GM18505 (cell line): ENCODE data around the gene KRTAP4-9.
"Not testable (repeated sequence)": the region's sequence is repeated elsewhere in the genome, so short reads cannot be mapped to it uniquely, and the experiment has no call there.

Source experiments
- ATAC-seq: cut with Tn5 transposase; IDR thresholded peaks from one replicate; pipeline ENCODE4 v1.9.1; 2021; ENCODE audit not compliant: unreplicated experiment
- POLR2A ChIP-seq: IDR thresholded peaks from 4 replicates; pipeline ENCODE4 v1.6.1; 2011; ENCODE audit warnings: borderline replicate concordance; ENCODE audit not compliant: insufficient read depth, insufficient read length; ENCODE audit errors: extremely low read depth

KRTAP4-9 gene

DNA sequence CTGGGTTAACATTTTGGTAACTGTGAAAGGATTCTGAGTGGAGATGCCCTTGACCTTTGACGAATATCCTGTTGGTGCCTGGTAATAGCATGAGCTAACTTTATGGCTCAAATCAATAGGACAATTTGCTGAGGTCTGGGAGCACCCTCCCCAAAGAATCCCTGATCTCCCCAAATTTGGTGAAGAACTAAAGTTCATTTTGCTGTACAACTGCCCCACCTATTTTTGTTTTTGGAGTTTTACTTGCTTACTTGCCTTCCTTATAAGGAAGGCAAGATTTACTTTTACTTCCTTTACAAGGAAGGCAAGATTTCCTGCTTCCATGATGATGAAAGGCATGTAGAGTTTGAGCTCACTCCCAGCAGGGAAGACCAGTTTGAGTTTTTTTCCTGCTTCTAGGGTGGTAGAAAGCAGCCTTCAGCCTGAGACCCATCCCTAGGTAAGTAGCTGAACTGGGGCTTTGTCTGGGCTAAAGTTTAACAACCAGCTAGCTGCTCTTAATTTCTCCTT lies 2.8 kb downstream of the KRTAP4-9 start:
- no peak for TF ChIP-seq POLR2A
- no peak for ATAC-seq

DNA sequence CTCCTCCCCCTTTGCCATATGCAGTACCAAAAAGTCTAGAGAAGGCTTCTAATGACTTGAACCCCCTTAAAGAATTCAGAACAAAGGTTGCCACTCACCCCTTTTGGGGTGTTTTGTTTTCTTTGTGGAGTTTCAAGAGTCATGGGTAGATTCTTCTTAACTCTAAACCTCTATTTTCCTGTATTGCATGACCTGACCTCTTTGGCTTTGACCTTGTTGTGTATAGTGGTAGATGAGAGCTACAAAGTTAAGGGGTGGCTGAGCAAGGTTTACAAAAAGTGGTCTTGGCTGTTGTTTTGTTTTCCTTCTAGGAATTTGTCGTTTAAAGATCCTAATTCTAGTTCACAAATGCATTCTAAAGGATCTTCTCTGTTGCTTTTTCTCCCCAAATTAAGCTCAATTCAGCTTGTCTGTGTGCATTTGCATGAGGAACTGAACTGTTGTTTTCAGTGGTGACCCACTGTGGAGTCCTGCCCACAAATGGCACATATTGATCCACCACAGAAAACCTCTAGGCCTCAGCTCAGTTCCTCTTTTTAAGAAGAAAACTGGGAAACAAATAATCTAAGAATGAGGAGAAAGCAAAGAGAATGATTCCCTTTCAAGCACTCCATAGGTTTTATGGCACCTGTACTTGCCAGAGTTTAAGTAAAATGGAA lies 3.7 kb downstream of the KRTAP4-9 start:
- ATAC-seq: not testable (repeated sequence)

- no peak for ATAC-seq
- TF ChIP-seq POLR2A: no peak
Observed at GRCh38 chr17:41111151-41111885, 6.1 kb downstream of the KRTAP4-9 start.

DNA sequence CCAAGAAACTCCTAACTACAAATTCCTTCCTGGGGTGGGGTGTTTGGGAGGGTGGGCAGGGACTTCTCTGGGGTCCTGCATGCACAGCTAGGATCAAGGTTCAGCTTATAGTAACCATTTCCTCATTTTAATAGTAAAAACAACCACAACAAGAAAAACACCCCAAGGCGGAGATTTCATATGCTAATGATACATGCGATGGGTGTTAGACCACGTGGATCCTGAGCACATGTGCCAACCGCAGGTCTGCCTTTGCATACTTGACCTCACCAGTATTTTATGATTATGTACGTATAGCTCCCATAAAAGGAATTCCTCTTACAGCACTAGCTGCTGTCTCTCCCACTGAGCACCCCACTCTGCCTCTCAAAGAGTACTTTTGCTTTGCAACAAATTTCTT lies 11.1 kb downstream of the KRTAP4-9 start:
- no peak for TF ChIP-seq POLR2A
- no peak for ATAC-seq

GRCh38 chr17:41117846-41118386 lies 12.7 kb downstream of the KRTAP4-9 start, which contains the start of gene KRTAP4-11:
TSS of gene KRTAP4-11 (minus strand) at chr17:41118373. CDS start at chr17:41118315, 58 bp downstream.
- ATAC-seq: not testable (repeated sequence)

- no peak for TF ChIP-seq POLR2A
Observed at GRCh38 chr17:41118721-41119120, 13.5 kb downstream of the KRTAP4-9 start.

GRCh38 chr17:41119696-41120690 lies 14.8 kb downstream of the KRTAP4-9 start:
- ATAC-seq: not testable (repeated sequence)

More at GRCh38 chr17:41118721-41119120, 13.5 kb downstream of the KRTAP4-9 start:
- no peak for ATAC-seq

- no peak for TF ChIP-seq POLR2A
- no peak for ATAC-seq
Observed at GRCh38 chr17:41121742-41122141, 16.6 kb downstream of the KRTAP4-9 start.

DNA sequence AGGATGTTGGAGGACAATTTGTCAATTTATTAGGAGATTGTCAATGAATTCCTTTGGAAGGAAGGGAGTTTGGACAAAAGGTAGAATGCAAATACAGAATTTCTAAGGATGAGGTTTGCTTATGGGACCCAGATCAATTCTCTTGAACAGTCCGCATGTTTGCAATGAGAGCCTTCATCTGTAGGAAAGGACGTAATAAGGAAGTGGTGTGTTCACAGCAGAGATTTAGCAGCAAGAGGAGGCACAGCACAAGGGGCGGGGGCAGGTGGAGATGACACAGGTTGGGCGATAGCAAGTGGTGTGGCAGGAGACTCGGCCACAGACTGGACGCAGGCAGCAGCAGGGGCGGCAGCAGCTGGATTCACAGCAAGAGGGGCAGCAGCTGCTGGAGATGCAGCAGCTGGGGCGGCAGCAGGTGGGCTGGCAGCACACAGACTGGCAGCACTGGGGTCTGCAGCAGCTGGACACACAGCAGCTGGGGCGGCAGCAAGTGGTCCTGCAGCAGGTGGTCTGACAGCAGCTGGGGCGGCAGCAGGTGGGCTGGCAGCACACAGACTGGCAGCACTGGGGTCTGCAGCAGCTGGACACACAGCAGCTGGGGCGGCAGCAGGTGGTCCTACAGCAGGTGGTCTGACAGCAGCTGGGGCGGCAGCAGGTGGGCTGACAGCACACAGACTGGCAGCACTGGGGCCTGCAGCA lies 18.3 kb downstream of the KRTAP4-9 start:
- not testable (repeated sequence) for ATAC-seq

DNA sequence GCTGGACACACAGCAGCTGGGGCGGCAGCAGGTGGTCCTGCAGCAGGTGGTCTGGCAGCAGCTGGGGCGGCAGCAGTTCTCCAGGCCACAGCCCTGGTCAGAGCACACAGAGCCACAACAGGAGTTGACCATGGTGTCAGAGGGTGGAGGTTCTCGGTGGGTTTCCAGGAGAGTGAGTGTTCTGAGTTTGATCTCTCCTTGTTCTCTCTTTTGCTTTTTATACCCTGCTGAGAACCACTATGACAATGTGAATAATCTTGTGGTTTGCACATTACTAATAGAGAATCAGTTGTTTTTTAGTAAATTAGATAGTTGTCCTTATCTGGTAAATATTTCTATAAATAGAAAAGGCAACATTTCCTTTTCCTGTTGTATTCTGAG lies 18.8 kb downstream of the KRTAP4-9 start, which contains the start of gene KRTAP4-12:
TSS of gene KRTAP4-12 (minus strand) at position 192 of the 381 bp plus-strand sequence. CDS start at position 132, 60 bp downstream.
- ATAC-seq: not testable (repeated sequence)

DNA sequence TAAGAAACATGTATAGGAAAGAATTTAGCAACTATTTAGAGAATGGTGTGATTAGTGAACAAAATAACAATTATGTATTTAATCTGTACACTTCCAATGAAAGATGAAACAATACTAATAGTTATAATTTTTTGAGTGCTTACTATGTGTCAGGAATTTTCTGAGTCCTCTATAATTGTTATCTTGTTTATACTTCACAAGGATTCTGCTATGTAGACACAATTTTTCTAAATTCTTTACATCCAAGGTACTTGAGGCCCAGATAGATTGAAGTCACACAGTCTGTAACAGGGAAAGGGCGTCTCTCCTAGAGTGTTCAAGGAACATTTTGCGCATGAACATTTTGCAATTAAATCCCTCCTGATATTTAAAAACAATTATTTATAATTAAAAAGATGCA lies 19.9 kb downstream of the KRTAP4-9 start:
- TF ChIP-seq POLR2A: no peak
- ATAC-seq: no peak

GRCh38 chr17:41126412-41126811 lies 21.2 kb downstream of the KRTAP4-9 start:
- no peak for ATAC-seq
- TF ChIP-seq POLR2A: no peak

- TF ChIP-seq POLR2A: no peak
- ATAC-seq: no peak
Observed at GRCh38 chr17:41127371-41127770, 22.2 kb downstream of the KRTAP4-9 start.
